Trophoblast cell (in vitro differentiated cells and primary cell): ENCODE data around the gene AP1G2.
"Not testable (repeated sequence)": the region's sequence is repeated elsewhere in the genome, so short reads cannot be mapped to it uniquely, and the experiment has no call there.

Experiments used
- DNase-seq, 2 donors: peaks; one replicate each; pipeline ENCODE4 v3.0.0-alpha.2; 2016
- H2AFZ ChIP-seq: 2 replicates; pipeline ENCODE4 v1.6.1; 2013; ENCODE audit warnings: low read length, moderate library complexity, mild to moderate bottlenecking; ENCODE audit not compliant: insufficient read depth, poor library complexity
- H2AK5ac ChIP-seq: 2 replicates; pipeline ENCODE4 v1.6.1; 2013; ENCODE audit warnings: mild to moderate bottlenecking, low read length
- H2BK120ac ChIP-seq: 2 replicates; pipeline ENCODE4 v1.6.1; 2013; ENCODE audit warnings: low read length, mild to moderate bottlenecking, moderate library complexity; ENCODE audit not compliant: insufficient read depth, poor library complexity
- H2BK12ac ChIP-seq: 2 replicates; pipeline ENCODE4 v1.6.1; 2013; ENCODE audit warnings: mild to moderate bottlenecking, low read length, moderate library complexity
- H2BK5ac ChIP-seq: 2 replicates; pipeline ENCODE4 v1.6.1; 2013; ENCODE audit warnings: low read length, low read depth, moderate library complexity, mild to moderate bottlenecking; ENCODE audit not compliant: poor library complexity
- H3K14ac ChIP-seq: 2 replicates; pipeline ENCODE4 v1.6.1; 2013; ENCODE audit warnings: mild to moderate bottlenecking, low read length
- H3K18ac ChIP-seq: 2 replicates; pipeline ENCODE4 v1.6.1; 2013; ENCODE audit warnings: mild to moderate bottlenecking, low read length
- H3K23ac ChIP-seq: 2 replicates; pipeline ENCODE4 v1.6.1; 2013; ENCODE audit warnings: low read length
- H3K27ac ChIP-seq: 2 replicates; pipeline ENCODE4 v1.5.1; 2013; ENCODE audit warnings: low read depth, mild to moderate bottlenecking, inconsistent platforms, low read length, moderate library complexity
- H3K27me3 ChIP-seq: 2 replicates; pipeline ENCODE4 v1.6.1; 2013; ENCODE audit warnings: inconsistent platforms, mild to moderate bottlenecking, low read length, moderate library complexity; ENCODE audit not compliant: insufficient read depth
- H3K36me3 ChIP-seq, 2 experiments: 1 replicate in 1 of 2; 2 replicates in 1 of 2; pipeline ENCODE4 v1.6.1; 2013; ENCODE audit warnings: low read length in 2 of 2, mild to moderate bottlenecking in 2 of 2, moderate library complexity in 1 of 2; ENCODE audit not compliant: insufficient read depth in 2 of 2, control insufficient read depth in 1 of 2
- H3K4ac ChIP-seq: 2 replicates; pipeline ENCODE4 v1.6.1; 2013; ENCODE audit warnings: low read depth, mild to moderate bottlenecking, low read length, moderate library complexity
- H3K4me1 ChIP-seq, 2 experiments: 1 replicate in 1 of 2; 2 replicates in 1 of 2; pipeline ENCODE4 v1.6.1; 2013; ENCODE audit warnings: low read length in 2 of 2, mild to moderate bottlenecking in 2 of 2, moderate library complexity in 1 of 2; ENCODE audit not compliant: insufficient read depth in 2 of 2, control insufficient read depth in 1 of 2
- H3K4me2 ChIP-seq: 2 replicates; pipeline ENCODE4 v1.6.1; 2013; ENCODE audit warnings: inconsistent platforms, mild to moderate bottlenecking, low read length, moderate library complexity
- H3K4me3 ChIP-seq: 2 replicates; pipeline ENCODE4 v1.5.1; 2013; ENCODE audit warnings: mild to moderate bottlenecking, low read depth, low read length, inconsistent platforms
- H3K79me1 ChIP-seq: one replicate; pipeline ENCODE4 v1.6.1; 2013; ENCODE audit warnings: low read length
- H3K79me2 ChIP-seq: 2 replicates; pipeline ENCODE4 v1.6.1; 2013; ENCODE audit warnings: low read length, mild to moderate bottlenecking; ENCODE audit not compliant: control insufficient read depth, insufficient read depth, poor library complexity
- H3K9ac ChIP-seq: 2 replicates; pipeline ENCODE4 v1.6.1; 2013; ENCODE audit warnings: mild to moderate bottlenecking, low read length
- H3K9me3 ChIP-seq: 2 replicates; pipeline ENCODE4 v1.6.1; 2013; ENCODE audit warnings: low read depth, mild to moderate bottlenecking, control low read depth, inconsistent platforms, low read length; ENCODE audit not compliant: insufficient read depth
- H4K12ac ChIP-seq: 2 replicates; pipeline ENCODE4 v1.6.1; 2013; ENCODE audit warnings: low read depth, mild to moderate bottlenecking, low read length, moderate library complexity
- H4K8ac ChIP-seq: 2 replicates; pipeline ENCODE4 v1.6.1; 2013; ENCODE audit warnings: low read depth, mild to moderate bottlenecking, low read length, moderate library complexity
- H4K91ac ChIP-seq: one replicate; pipeline ENCODE4 v1.6.1; 2013; ENCODE audit warnings: low read depth, mild to moderate bottlenecking, low read length, moderate library complexity
- WGBS: extraction: QIAGEN DNeasy Blood & Tissue Kit; methylation state at CpG from one replicate; pipeline ENCODE4 v1.1.7; 2013; ENCODE audit warnings: missing lambda C conversion rate; ENCODE audit not compliant: insufficient read length, insufficient coverage; ENCODE audit errors: extremely low coverage; 5-methylcytosine and 5-hydroxymethylcytosine counted together

AP1G2 gene

DNA sequence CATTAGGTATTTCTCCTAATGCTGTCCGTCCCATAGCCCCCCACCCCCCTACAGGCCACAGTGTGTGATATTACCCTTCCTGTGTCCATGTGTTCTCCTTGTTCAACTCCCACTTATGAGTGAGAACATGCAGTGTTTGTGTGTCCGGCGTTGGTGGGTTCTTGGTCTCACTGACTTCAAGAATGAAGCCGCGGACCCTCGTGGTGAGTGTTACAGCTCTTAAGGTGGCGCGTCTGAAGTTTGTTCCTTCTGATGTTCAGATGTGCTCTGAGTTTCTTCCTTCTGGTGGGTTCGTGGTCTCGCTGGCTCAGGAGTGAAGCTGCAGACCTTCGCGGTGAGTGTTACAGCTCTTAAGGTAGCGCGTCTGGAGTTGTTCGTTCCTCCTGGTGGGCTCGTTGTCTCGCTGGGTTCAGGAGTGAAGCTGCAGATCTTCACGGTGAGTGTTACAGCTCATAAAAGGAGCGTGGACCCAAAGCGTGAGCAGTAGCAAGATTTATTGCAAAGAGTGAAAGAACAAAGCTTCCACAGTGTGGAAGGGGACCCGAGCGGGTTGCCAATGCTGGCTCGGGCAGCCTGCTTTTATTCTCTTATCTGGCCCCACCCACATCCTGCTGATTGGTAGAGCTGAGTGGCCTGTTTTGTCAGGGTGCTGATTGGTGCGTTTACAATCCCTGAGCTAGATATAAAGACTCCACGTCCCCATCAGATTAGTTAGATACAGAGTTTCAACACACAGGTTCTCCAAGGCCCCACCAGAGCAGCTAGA lies 16.4 kb upstream of the AP1G2 start:
- H3K18ac ChIP-seq, H3K79me2 ChIP-seq, H3K4me2 ChIP-seq, H2BK12ac ChIP-seq, H3K4me3 ChIP-seq, H4K12ac ChIP-seq, H2AK5ac ChIP-seq, H3K14ac ChIP-seq, H3K9ac ChIP-seq, H4K91ac ChIP-seq, H3K27ac ChIP-seq, H2BK5ac ChIP-seq, H3K27me3 ChIP-seq, H2AFZ ChIP-seq, H2BK120ac ChIP-seq, H3K4ac ChIP-seq, H3K4me1 ChIP-seq, H3K23ac ChIP-seq, H3K9me3 ChIP-seq, H4K8ac ChIP-seq, DNase-seq, H3K79me1 ChIP-seq, H3K36me3 ChIP-seq: not testable (repeated sequence)
- no CpG with 5 or more reads among the region's 25 CpGs for WGBS

DNA sequence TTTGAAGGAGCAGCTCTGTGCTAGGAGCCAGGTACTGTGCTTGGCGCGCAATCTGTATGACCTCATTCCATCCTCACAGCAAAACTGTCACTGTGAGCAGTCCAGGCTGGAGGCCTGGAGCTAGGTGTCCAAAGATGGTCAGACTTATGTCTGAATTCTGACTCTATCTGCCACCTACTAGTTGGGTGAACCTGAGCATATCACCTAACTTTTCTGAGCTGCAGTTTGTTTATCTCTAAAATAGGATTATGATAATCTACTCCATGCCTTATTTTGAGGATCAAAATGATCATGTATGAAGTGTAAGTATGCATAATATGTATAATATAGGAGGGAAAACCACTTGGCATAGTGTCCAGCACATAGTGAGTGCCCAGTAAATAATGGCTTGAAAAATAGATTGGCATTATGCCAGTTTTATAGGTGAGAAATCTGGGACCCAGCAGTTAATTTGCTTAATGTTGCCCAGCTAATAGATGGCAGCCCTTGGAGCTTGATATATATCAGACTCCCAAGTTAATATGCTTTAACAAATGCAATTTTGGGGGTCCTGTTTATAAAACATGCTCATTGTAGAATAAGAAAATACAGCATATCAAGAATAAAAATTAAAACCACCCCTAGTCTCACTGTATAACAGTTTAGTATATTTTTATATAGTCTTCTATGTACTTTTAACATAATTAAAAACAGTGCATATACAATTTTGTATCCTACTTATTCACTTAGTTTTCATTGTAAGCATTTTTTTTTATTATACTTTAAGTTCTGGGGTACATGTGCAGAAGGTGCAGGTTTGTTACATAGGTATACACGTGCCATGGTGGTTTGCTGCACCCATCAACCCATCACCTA lies 15.5 kb upstream of the AP1G2 start:
- H3K14ac ChIP-seq, result no peak overlapping the region
- no peaks in the 10 kb centered on the region for H3K4me1 ChIP-seq
- H2AFZ ChIP-seq, result no peak overlapping the region
- no peak overlapping the region for H4K12ac ChIP-seq
- H2BK12ac ChIP-seq, result no peak overlapping the region
- WGBS, result no CpG with 5 or more reads among the region's 3 CpGs
- H4K91ac ChIP-seq, result no peak overlapping the region
- no peak overlapping the region for H3K27ac ChIP-seq
- peaks cover 3% of the 10 kb centered on the region for H3K9me3 ChIP-seq
- H3K36me3 ChIP-seq, result no peaks in the 10 kb centered on the region
- DNase-seq, result no peak
- H3K9ac ChIP-seq, result no peak overlapping the region
- H3K4me3 ChIP-seq, result no peak overlapping the region
- H3K4me2 ChIP-seq, result no peak overlapping the region
- no peak overlapping the region for H3K23ac ChIP-seq
- no peak overlapping the region for H3K4ac ChIP-seq
- no peak overlapping the region for H2AK5ac ChIP-seq
- H3K79me1 ChIP-seq, result no peaks in the 10 kb centered on the region
- no peak overlapping the region for H2BK5ac ChIP-seq
- peaks cover 18% of the 10 kb centered on the region for H3K27me3 ChIP-seq
- no peak overlapping the region for H4K8ac ChIP-seq
- H3K79me2 ChIP-seq, result no peaks in the 10 kb centered on the region
- H3K18ac ChIP-seq, result no peak overlapping the region
- H2BK120ac ChIP-seq, result no peak overlapping the region

DNA sequence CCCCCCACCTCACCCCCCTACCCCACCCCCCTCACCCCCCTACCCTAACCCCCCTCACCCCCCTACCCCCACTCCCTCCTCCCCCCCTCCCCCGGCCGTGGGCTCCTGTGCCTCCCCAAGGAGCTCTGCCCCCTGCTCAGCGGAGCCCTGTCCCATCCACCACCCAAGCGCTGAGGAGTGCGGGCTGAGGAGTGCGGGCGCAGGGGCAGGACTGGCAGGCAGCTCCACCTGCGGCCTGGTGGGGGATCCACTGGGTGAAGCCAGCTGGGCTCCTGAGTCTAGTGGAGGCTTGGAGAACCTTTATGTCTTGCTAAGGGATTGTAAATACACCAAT lies 13.3 kb upstream of the AP1G2 start:
- Histone ChIP-seq H3K36me3 (no peaks in the 10 kb centered on the region), H3K27ac (no peak overlapping the region), H3K4me2 (no peak overlapping the region), H4K91ac (no peak overlapping the region), H3K18ac (no peak overlapping the region), H2BK12ac (no peak overlapping the region), H2BK120ac (no peak overlapping the region), H3K4ac (no peak overlapping the region), H3K4me3 (no peak overlapping the region), H3K79me2 (no peaks in the 10 kb centered on the region), H2BK5ac (no peak overlapping the region), H3K23ac (no peak overlapping the region), H3K9me3 (peaks cover 11% of the 10 kb centered on the region), H3K4me1 (peaks cover 4 to 5% of the 10 kb centered on the region in 2 experiments), H4K12ac (no peak overlapping the region), H3K27me3 (peaks cover 39% of the 10 kb centered on the region), H2AK5ac (no peak overlapping the region), H4K8ac (no peak overlapping the region), H3K14ac (no peak overlapping the region), H2AFZ (no peak overlapping the region), H3K9ac (no peak overlapping the region), H3K79me1 (no peaks in the 10 kb centered on the region)
- DNase-seq, result no peak
- no CpG with 5 or more reads among the region's 8 CpGs for WGBS

DNA sequence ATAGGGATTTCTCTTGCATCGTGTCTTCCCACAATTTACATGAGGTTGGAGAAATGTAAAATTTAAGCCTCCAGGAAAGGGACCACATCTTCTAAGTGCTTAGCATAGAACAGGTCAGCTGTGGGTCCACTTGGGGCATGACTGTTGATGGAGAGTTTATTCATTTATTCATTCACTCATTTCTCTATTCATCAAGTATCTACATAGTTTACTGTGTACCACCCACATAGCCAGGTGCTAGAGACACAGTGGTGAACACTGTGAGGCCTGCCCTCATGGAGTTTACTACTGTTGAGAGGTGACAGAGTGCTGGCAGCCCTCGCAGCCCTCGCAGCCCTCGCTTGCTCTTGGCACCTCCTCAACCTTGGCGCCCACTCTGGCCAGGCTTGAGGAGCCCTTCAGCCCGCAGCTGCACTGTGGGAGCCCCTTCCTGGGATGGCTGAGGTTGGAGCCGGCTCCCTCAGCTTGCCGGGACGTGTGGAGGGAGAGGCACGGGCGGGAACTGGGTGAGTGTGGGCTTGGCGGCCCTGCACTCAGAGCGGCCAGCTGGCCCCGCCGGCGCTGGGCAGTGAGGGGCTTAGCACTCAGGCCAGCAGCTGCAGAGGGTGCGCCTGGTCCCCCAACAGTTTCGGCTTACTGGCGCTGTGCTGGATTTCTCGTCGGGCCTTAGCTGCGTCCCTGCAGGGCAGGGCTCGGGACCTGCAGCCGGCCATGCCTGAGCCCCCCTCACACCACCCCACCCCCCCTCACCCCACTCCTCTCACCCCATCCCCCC lies 12.7 kb upstream of the AP1G2 start:
- Histone ChIP-seq H4K91ac (no peak overlapping the region), H3K14ac (no peak overlapping the region), H4K8ac (no peak overlapping the region), H3K4ac (no peak overlapping the region), H3K79me2 (no peaks in the 10 kb centered on the region), H2BK120ac (no peak overlapping the region), H3K4me2 (no peak overlapping the region), H3K36me3 (no peaks in the 10 kb centered on the region), H3K4me3 (no peak overlapping the region), H3K27ac (no peak overlapping the region), H2AK5ac (no peak overlapping the region), H4K12ac (no peak overlapping the region), H3K9me3 (peaks cover 17% of the 10 kb centered on the region), H2AFZ (no peak overlapping the region), H3K9ac (no peak overlapping the region), H2BK5ac (no peak overlapping the region), H2BK12ac (no peak overlapping the region), H3K18ac (no peak overlapping the region), H3K4me1 (peaks cover 4 to 5% of the 10 kb centered on the region in 2 experiments), H3K27me3 (peaks cover 45% of the 10 kb centered on the region), H3K23ac (no peak overlapping the region), H3K79me1 (no peaks in the 10 kb centered on the region)
- WGBS, result no CpG with 5 or more reads among the region's 24 CpGs
- DNase-seq, result no peak
